HG03095 (cell line): ENCODE data around the gene ABCA12.

ENCODE experiments used
- ATAC-seq: cut with Tn5 transposase; IDR thresholded peaks from one replicate; pipeline ENCODE4 v1.9.1; 2021; ENCODE audit warnings: moderate library complexity; ENCODE audit not compliant: unreplicated experiment

The ABCA12 gene

DNA sequence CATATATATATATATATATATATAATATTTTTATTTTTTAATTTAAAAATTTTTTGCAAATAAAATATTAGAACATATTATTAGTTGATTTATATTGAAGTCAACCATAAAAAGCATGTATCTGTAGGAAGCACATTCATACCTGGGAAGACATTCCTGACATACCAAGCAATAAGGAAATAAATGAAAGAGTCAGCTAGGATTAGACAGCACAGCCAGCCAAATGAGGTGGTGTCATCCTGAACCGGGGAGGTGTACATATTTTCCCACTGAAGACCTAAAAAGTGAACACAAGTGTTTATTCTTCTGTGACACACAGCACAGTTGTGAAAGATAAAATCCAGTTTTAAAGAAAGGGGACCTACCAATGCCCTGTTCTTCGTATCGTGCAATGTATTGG is 149.2 kb downstream of the ABCA12 start:
- ATAC-seq = no peak

DNA sequence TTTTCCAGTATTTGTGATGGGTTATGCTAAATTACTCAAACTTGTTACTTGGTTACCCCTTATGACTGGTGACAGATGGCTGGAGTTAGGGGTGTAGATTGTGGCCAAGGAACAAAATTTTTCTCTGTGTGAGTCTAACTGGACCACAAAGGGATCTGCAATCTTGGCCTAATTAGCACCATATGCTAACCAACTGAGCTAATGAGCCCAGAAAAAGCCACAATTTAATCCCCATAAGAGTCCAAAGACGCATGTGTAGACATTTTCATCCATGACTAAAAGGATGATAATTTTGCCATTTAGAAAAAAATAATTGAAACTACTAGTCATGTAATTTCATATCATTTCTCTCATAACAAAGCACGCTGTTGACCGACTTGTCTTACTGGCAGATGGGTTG is 151.2 kb downstream of the ABCA12 start:
- ATAC-seq = no peak

DNA sequence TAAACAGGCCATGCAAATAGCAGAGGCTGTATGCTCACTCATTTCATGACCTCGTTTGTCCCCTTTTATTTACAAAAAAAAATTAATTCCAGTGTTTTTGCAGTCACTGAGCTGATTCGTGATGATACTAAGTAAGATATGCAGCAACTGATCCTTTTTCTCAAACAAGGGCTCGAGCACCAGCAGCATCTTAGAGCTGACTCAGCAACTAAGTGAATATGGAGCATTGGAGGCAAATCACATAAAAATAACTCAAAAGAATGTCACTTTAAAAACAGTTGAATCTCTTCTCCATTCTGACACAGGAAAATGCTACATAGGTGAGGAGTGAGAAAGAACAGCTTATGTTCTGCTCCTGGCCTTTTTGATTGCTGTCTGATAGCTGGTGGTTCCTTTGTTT is 152.8 kb downstream of the ABCA12 start:
- ATAC-seq = no peak

- no peak for ATAC-seq
Observed at GRCh38 chr2:214966420-214966819, 172.0 kb downstream of the ABCA12 start.

DNA sequence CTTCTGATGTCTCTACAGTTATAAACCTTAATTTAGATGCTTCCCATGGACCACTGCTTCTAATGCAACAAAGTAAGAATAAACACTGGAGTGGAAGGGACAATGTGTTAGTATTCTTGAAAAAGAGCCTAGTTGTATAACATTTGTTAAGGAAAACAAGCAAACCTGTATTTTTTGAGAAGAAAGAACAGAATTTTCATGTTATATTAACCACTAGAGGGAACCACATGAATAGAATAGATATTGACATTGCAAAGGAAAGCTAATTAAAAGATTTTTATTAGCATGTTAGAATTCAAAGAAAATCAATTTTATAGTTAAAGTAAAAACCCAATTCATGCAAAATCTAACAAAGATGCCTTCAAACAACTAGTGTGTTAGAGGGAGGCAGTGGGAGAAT is 177.7 kb downstream of the ABCA12 start:
- ATAC-seq = no peak

- no peak for ATAC-seq
Observed at GRCh38 chr2:214946949-214947348, 191.5 kb downstream of the ABCA12 start.

GRCh38 chr2:214934006-214934405 is 204.4 kb downstream of the ABCA12 start:
- no peak for ATAC-seq

- no peak for ATAC-seq
Observed at GRCh38 chr2:214904634-214905033, 233.8 kb downstream of the ABCA12 start.

GRCh38 chr2:214904176-214904575 is 234.2 kb downstream of the ABCA12 start:
- no peak for ATAC-seq

- no peak for ATAC-seq
Observed at GRCh38 chr2:214902286-214902685, 236.1 kb downstream of the ABCA12 start.

- ATAC-seq = no peak
Observed at GRCh38 chr2:214899751-214900150, 238.7 kb downstream of the ABCA12 start.

GRCh38 chr2:214896274-214896673 is 242.2 kb downstream of the ABCA12 start:
- no peak for ATAC-seq

- no peak for ATAC-seq
Observed at GRCh38 chr2:214895469-214895868, 243.0 kb downstream of the ABCA12 start.

- ATAC-seq = no peak
Observed at GRCh38 chr2:214889301-214889700, 249.1 kb downstream of the ABCA12 start.

DNA sequence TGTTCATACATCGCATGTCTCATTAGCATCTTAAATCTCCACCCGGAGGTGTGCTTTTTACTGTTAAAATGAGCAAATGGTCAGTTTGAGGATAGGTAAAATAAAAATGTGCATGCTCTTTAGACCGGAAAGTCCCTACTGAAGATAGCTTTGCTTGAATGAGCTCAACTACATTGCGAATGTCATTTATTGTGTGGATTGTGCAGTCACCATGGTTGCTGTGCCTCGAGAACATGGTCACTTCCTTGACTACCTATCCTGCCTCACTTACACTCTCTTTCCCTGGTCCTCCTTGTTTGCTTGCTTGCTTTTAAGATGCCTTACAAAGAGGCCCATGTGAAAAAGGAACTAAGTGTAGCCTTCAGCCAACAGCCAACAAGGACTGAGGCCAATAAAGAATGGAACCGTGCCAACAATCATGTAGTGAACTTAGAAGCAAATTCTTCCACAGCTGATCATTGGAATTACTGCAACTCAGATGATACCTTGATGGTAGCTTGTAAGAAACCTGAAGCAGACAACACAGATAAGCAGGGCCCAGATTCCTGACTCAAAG is 256.7 kb downstream of the ABCA12 start:
- ATAC-seq = no peak
